ENCODE measurements around the gene CABLES2.
A peak's percentile ranks its signal among the peaks of the same experiment; 100 is the strongest.

Gene CABLES2

GRCh38 chr20:62407221-62407992 is at the start of gene CABLES2:
Gene CABLES2 (minus strand): TSS chr20:62407285. CDS start chr20:62407276, 9 bp downstream.
- no peak for TF ChIP-seq CTCF (IDR thresholded peaks at IDR 0.05)
- Histone ChIP-seq H3K27ac (peak within 1 kb of the TSS; percentile 43 to 83), H3K4me3 (peak within 1 kb of the TSS; percentile 92)
- DNase-seq (ENCODE audit: low spot score): peak; percentile 94

- DNase-seq (ENCODE audit: low spot score): no peak
- no peak for TF ChIP-seq CTCF (IDR thresholded peaks at IDR 0.05)
- H3K4me3 ChIP-seq: no peak overlapping the region
- no peak overlapping the region for H3K27ac ChIP-seq
These were observed 48.8 kb upstream of the CABLES2 start for GRCh38 chr20:62455929-62456328.

- DNase-seq (ENCODE audit: low spot score): no peak
- no peak for TF ChIP-seq CTCF (IDR thresholded peaks at IDR 0.05)
- H3K27ac ChIP-seq: no peak overlapping the region
- no peak overlapping the region for H3K4me3 ChIP-seq
These were observed 48.0 kb upstream of the CABLES2 start for GRCh38 chr20:62454904-62455636.

- no peak for TF ChIP-seq CTCF (IDR thresholded peaks at IDR 0.05)
- no peak overlapping the region for H3K27ac ChIP-seq
- no peak for DNase-seq (ENCODE audit: low spot score)
- H3K4me3 ChIP-seq: no peak overlapping the region
These were observed 46.2 kb upstream of the CABLES2 start for GRCh38 chr20:62453186-62453808.

- no peak overlapping the region for H3K27ac ChIP-seq
- no peak for DNase-seq (ENCODE audit: low spot score)
- TF ChIP-seq CTCF (IDR thresholded peaks at IDR 0.05): no peak
- no peak overlapping the region for H3K4me3 ChIP-seq
These were observed 45.5 kb upstream of the CABLES2 start for GRCh38 chr20:62452475-62453095.

- Histone ChIP-seq H3K27ac (no peak overlapping the region), H3K4me3 (no peak overlapping the region)
- TF ChIP-seq CTCF (IDR thresholded peaks at IDR 0.05): no peak
- DNase-seq (ENCODE audit: low spot score): no peak
These were observed 44.9 kb upstream of the CABLES2 start for GRCh38 chr20:62451970-62452369.

Data from coronary artery (tissue), 2 donors.